ENCODE measurements around the gene SLC23A2. TPM values are rescaled to one million over a fixed set of nuclear protein-coding genes. Genes with fewer than 3 reads are reported as not detected.

The SLC23A2 gene
- polyA plus RNA-seq, 1 donor from 2014 or later: 38.3 TPM

GRCh38 chr20:4805663-4806449, 195.5 kb downstream of the SLC23A2 start:
- Histone ChIP-seq H3K36me3 (ENCODE audit: insufficient read depth, low read length) (no peaks in the 10 kb centered on the region), H3K27me3 (ENCODE audit: insufficient read depth, low read depth, low read length) (no peaks in the 10 kb centered on the region), H3K4me3 (ENCODE audit: low read length) (no peak overlapping the region), H4K20me1 (ENCODE audit: insufficient read depth) (no peaks in the 10 kb centered on the region), H3K4me2 (ENCODE audit: low read length) (no peak overlapping the region), H3K27ac (ENCODE audit: low read length) (no peak overlapping the region), H3K79me2 (replicated peaks; ENCODE audit: insufficient read depth, low read length) (no peaks in the 10 kb centered on the region), H3K9me3 (ENCODE audit: low read length) (no peaks in the 10 kb centered on the region), H3F3A (ENCODE audit: insufficient read depth, low read length, poor library complexity, severe bottlenecking) (no peaks in the 10 kb centered on the region), H3K9ac (ENCODE audit: low read length) (no peak overlapping the region), H3K9me2 (ENCODE audit: insufficient read depth, low read length) (no peaks in the 10 kb centered on the region), H2AFZ (ENCODE audit: low read depth, low read length) (no peak overlapping the region)
- TF ChIP-seq EZH2 (IDR thresholded peaks at IDR 0.05; ENCODE audit: borderline replicate concordance, insufficient read depth, low read length, poor library complexity, severe bottlenecking) (no peak), EP300 (conservative IDR thresholded peaks at IDR 0.05; ENCODE audit: poor library complexity, severe bottlenecking) (no peak), POLR2AphosphoS5 (IDR thresholded peaks at IDR 0.05) (no peak), TAF1 (IDR thresholded peaks at IDR 0.05; ENCODE audit: low read depth) (no peak), REST (IDR thresholded peaks at IDR 0.05; ENCODE audit: borderline replicate concordance) (no peak), CTCF (IDR thresholded peaks at IDR 0.05; ENCODE audit: poor library complexity, severe bottlenecking) (no peak), SMC3 (conservative IDR thresholded peaks at IDR 0.05; ENCODE audit: poor library complexity) (no peak), MXI1 (conservative IDR thresholded peaks at IDR 0.05; ENCODE audit: poor library complexity, severe bottlenecking) (no peak), RAD21 (conservative IDR thresholded peaks at IDR 0.05) (no peak)

GRCh38 chr20:4802527-4802926, 198.8 kb downstream of the SLC23A2 start:
- Histone ChIP-seq H3F3A (ENCODE audit: insufficient read depth, low read length, poor library complexity, severe bottlenecking) (no peaks in the 10 kb centered on the region), H4K20me1 (ENCODE audit: insufficient read depth) (no peaks in the 10 kb centered on the region), H3K9me2 (ENCODE audit: insufficient read depth, low read length) (no peaks in the 10 kb centered on the region), H3K9ac (ENCODE audit: low read length) (no peak overlapping the region), H3K36me3 (ENCODE audit: insufficient read depth, low read length) (no peaks in the 10 kb centered on the region), H2AFZ (ENCODE audit: low read depth, low read length) (no peak overlapping the region), H3K4me3 (ENCODE audit: low read length) (no peak overlapping the region), H3K27me3 (ENCODE audit: insufficient read depth, low read depth, low read length) (no peaks in the 10 kb centered on the region), H3K27ac (ENCODE audit: low read length) (no peak overlapping the region), H3K79me2 (replicated peaks; ENCODE audit: insufficient read depth, low read length) (no peaks in the 10 kb centered on the region), H3K4me2 (ENCODE audit: low read length) (no peak overlapping the region), H3K9me3 (ENCODE audit: low read length) (no peaks in the 10 kb centered on the region)
- TF ChIP-seq RAD21 (conservative IDR thresholded peaks at IDR 0.05) (no peak), EP300 (conservative IDR thresholded peaks at IDR 0.05; ENCODE audit: poor library complexity, severe bottlenecking) (no peak), SMC3 (conservative IDR thresholded peaks at IDR 0.05; ENCODE audit: poor library complexity) (no peak), CTCF (IDR thresholded peaks at IDR 0.05; ENCODE audit: poor library complexity, severe bottlenecking) (no peak), REST (IDR thresholded peaks at IDR 0.05; ENCODE audit: borderline replicate concordance) (no peak), EZH2 (IDR thresholded peaks at IDR 0.05; ENCODE audit: borderline replicate concordance, insufficient read depth, low read length, poor library complexity, severe bottlenecking) (no peak), POLR2AphosphoS5 (IDR thresholded peaks at IDR 0.05) (no peak), MXI1 (conservative IDR thresholded peaks at IDR 0.05; ENCODE audit: poor library complexity, severe bottlenecking) (no peak), TAF1 (IDR thresholded peaks at IDR 0.05; ENCODE audit: low read depth) (no peak)

Measured in neural cell (in vitro differentiated cells).